Spleen (tissue), 11 donors: Measurements from ENCODE around the gene RBM4. TPM values are rescaled to one million over a fixed set of nuclear protein-coding genes. Genes with fewer than 3 reads are reported as not detected.
A peak's percentile ranks its signal among the peaks of the same experiment; 100 is the strongest.

Experiments used
- DNase-seq: peaks from one replicate; pipeline ENCODE4 v3.0.0-alpha.2; 2020
- H3K27ac ChIP-seq, 8 donors: fragments of 200-600 bp; sonication (generic) in 7 of 8; 1 replicate in 4 of 8; 2 replicates in 4 of 8; pipeline versions ENCODE4 v1.5.0 to v1.8.0; 2016 to 2021; ENCODE audit warnings: inconsistent platforms in 4 of 8, mild to moderate bottlenecking in 4 of 8, moderate library complexity in 1 of 8
- H3K27me3 ChIP-seq, 7 donors: fragments of 200-600 bp; sonication (generic) in 6 of 7; replicated peaks in 1 of 7; 1 replicate in 4 of 7; 2 replicates in 3 of 7; pipeline versions ENCODE4 v1.5.0 to v1.8.0; 2016 to 2021; ENCODE audit warnings: inconsistent platforms in 3 of 7, mild to moderate bottlenecking in 1 of 7
- H3K36me3 ChIP-seq, 6 donors: fragments of 200-600 bp; sonication (generic) in 5 of 6; 1 replicate in 4 of 6; 2 replicates in 2 of 6; pipeline versions ENCODE4 v1.5.0 to v1.8.0; 2016 to 2021; ENCODE audit warnings: inconsistent platforms in 2 of 6
- H3K4me1 ChIP-seq, 6 donors: fragments of 200-600 bp; sonication (generic) in 5 of 6; 1 replicate in 3 of 6; 2 replicates in 3 of 6; pipeline versions ENCODE4 v1.5.0 to v1.8.0; 2016 to 2021; ENCODE audit warnings: inconsistent platforms in 3 of 6
- H3K4me3 ChIP-seq, 8 donors: fragments of 200-600 bp; sonication (generic) in 7 of 8; 1 replicate in 4 of 8; 2 replicates in 4 of 8; pipeline versions ENCODE4 v1.5.0 to v1.8.0; 2016 to 2021; ENCODE audit warnings: inconsistent platforms in 4 of 8, mild to moderate bottlenecking in 4 of 8, moderate library complexity in 2 of 8
- H3K9me3 ChIP-seq, 8 donors: fragments of 200-600 bp; sonication (generic) in 7 of 8; 1 replicate in 4 of 8; 2 replicates in 4 of 8; pipeline versions ENCODE4 v1.5.0 to v1.8.0; 2016 to 2021; ENCODE audit warnings: inconsistent platforms in 4 of 8
- POLR2A ChIP-seq, 3 donors: fragments of 450-650 bp; IDR thresholded peaks; one replicate each; pipeline ENCODE4 v1.5.1; 2017; ENCODE audit warnings: antibody characterized with exemption in 3 of 3, mild to moderate bottlenecking in 1 of 3
- POLR2AphosphoS5 ChIP-seq, 3 donors: sonication (generic); formaldehyde crosslinking; IDR thresholded peaks; one replicate each; pipeline ENCODE4 v1.5.1; 2017; ENCODE audit warnings: antibody characterized with exemption in 3 of 3
- WGBS, 5 donors: extraction: QIAGEN DNeasy Blood & Tissue Kit in 3 of 5; methylation state at CpG; one replicate each; pipeline versions ENCODE4 v1.1.5 to v1.1.7; 2013 to 2018; 5-methylcytosine and 5-hydroxymethylcytosine counted together
- intact Hi-C: fragments of 100-400 bp; cut with DNase I; formaldehyde crosslinking; loops from one replicate; pipeline ENCODE4 v1.15.0; 2023; ENCODE audit warnings: low total_unique reads
- polyA plus RNA-seq, 3 donors: library from polyadenylated mRNA; stranded (reverse); fragments of 200-250 nt; gene quantifications; one replicate each; pipeline ENCODE4 v1.2.1, GENCODE V29; 2013
- total RNA-seq, 7 donors: library from RNA; depleted of rRNA in 3 of 7; stranded (reverse); fragments of >200 nt in 3 of 7; fragmentation: NEBNext Ultra II Directional in 4 of 7; extraction: Animal tissue kit (Norgen Biotek cat#: 25700) in 4 of 7; gene quantifications; one replicate each; pipeline versions ENCODE4 v1.1.0 to v1.2.1, GENCODE V29; 2016 to 2021
- TF ChIP-seq, protein P1 (sequence below), 11 experiments: fragments of 200-600 bp in 7 of 11; fragments of 450-650 bp in 4 of 11; sonication (generic) in 4 of 11; IDR thresholded peaks in 8 of 11; conservative IDR thresholded peaks in 3 of 11; 1 replicate in 7 of 11; 2 replicates in 4 of 11; pipeline versions ENCODE4 v1.4.0 to v1.8.0; 2016 to 2021; ENCODE audit warnings: antibody characterized with exemption in 11 of 11, inconsistent platforms in 4 of 11, mild to moderate bottlenecking in 1 of 11
- donor health status: healthy with polysubstance abuse.
- donor health status: DM: no; HTN: no; CAD: no; lungs with moderate emphysema.
- donor health status: DM: no; HTN: no; CAD: no.
- donor health status: Bipolar disorder and iron deficiency.
- donor health status: healthy.
- donor health status: DM: no; HTN: no; CAD: no.
- donor health status: DM: yes; HTN: yes; CAD: no.

The RBM4 gene
- total and polyA plus RNA-seq, 10 donors = 70.1 to 139 (median 126) TPM

- intact Hi-C loops = no loop called here
- peak; percentile 57 for DNase-seq
- no peaks in the 10 kb centered on the region for H3K9me3 ChIP-seq
- H3K4me1 ChIP-seq = peaks cover 0 to 15% (median 0%) of the 10 kb centered on the region in 6 donors
- H3K27ac ChIP-seq = no peak overlapping the region
- H3K4me3 ChIP-seq = no peak overlapping the region
- no peaks in the 10 kb centered on the region for H3K36me3 ChIP-seq
- TF ChIP-seq, protein P1, sequence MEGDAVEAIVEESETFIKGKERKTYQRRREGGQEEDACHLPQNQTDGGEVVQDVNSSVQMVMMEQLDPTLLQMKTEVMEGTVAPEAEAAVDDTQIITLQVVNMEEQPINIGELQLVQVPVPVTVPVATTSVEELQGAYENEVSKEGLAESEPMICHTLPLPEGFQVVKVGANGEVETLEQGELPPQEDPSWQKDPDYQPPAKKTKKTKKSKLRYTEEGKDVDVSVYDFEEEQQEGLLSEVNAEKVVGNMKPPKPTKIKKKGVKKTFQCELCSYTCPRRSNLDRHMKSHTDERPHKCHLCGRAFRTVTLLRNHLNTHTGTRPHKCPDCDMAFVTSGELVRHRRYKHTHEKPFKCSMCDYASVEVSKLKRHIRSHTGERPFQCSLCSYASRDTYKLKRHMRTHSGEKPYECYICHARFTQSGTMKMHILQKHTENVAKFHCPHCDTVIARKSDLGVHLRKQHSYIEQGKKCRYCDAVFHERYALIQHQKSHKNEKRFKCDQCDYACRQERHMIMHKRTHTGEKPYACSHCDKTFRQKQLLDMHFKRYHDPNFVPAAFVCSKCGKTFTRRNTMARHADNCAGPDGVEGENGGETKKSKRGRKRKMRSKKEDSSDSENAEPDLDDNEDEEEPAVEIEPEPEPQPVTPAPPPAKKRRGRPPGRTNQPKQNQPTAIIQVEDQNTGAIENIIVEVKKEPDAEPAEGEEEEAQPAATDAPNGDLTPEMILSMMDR (IDR thresholded peaks at IDR 0.05 in 8 of 11, conservative IDR thresholded peaks at IDR 0.05 in 3 of 11) = no peak
- WGBS, 5 donors = 92 to 97% (median 94%) methylated on average over 25 to 33 of the region's 33 CpGs
- H3K27me3 ChIP-seq = no peaks in the 10 kb centered on the region
These were observed 48.6 kb downstream of the RBM4 start for GRCh38 chr11:66686801-66687750.

GRCh38 chr11:66687831-66688281 lies 49.4 kb downstream of the RBM4 start:
- intact Hi-C loops = no loop called here
- H3K27ac ChIP-seq = no peak overlapping the region
- peak; percentile 57 for DNase-seq
- H3K4me1 ChIP-seq = peaks cover 0 to 15% (median 0%) of the 10 kb centered on the region in 6 donors
- 79 to 90% (median 89%) methylated on average over 11 to 13 of the region's 13 CpGs for WGBS, 5 donors
- no peak overlapping the region for H3K4me3 ChIP-seq
- no peaks in the 10 kb centered on the region for H3K27me3 ChIP-seq
- no peaks in the 10 kb centered on the region for H3K9me3 ChIP-seq
- no peak for TF ChIP-seq POLR2A (IDR thresholded peaks at IDR 0.05)
- TF ChIP-seq POLR2AphosphoS5 (IDR thresholded peaks at IDR 0.05) = no peak
- TF ChIP-seq, protein P1 (IDR thresholded peaks at IDR 0.05 in 8 of 11, conservative IDR thresholded peaks at IDR 0.05 in 3 of 11) = no peak
- no peaks in the 10 kb centered on the region for H3K36me3 ChIP-seq

GRCh38 chr11:66688561-66689534 lies 50.3 kb downstream of the RBM4 start:
- Histone ChIP-seq H3K9me3 (no peaks in the 10 kb centered on the region), H3K27ac (no peak overlapping the region), H3K4me3 (no peak overlapping the region), H3K27me3 (no peaks in the 10 kb centered on the region), H3K36me3 (no peaks in the 10 kb centered on the region), H3K4me1 (peaks cover 0 to 15% (median 0%) of the 10 kb centered on the region in 6 donors)
- WGBS, 5 donors = 83 to 87% (median 85%) methylated on average over 18 to 28 of the region's 28 CpGs
- intact Hi-C loops = no loop called here
- TF ChIP-seq POLR2A (IDR thresholded peaks at IDR 0.05) = no peak
- TF ChIP-seq, protein P1 (IDR thresholded peaks at IDR 0.05 in 8 of 11, conservative IDR thresholded peaks at IDR 0.05 in 3 of 11) = no peak
- TF ChIP-seq POLR2AphosphoS5 (IDR thresholded peaks at IDR 0.05) = no peak
- DNase-seq = peak; percentile 58
